ENCODE data around the gene HNRNPUL1. TPM values are rescaled to one million over a fixed set of nuclear protein-coding genes. Genes with fewer than 3 reads are reported as not detected.
A peak's percentile ranks its signal among the peaks of the same experiment; 100 is the strongest.

Gene HNRNPUL1
- total RNA-seq, 1 donor from 2014 or later, result 116 TPM

GRCh38 chr19:41299046-41299754, 35.0 kb downstream of the HNRNPUL1 start:
- TF ChIP-seq POLR2A (IDR thresholded peaks at IDR 0.05) (no peak), POLR2AphosphoS5 (IDR thresholded peaks at IDR 0.05; ENCODE audit: insufficient read depth in 1 of 2, low read depth in 1 of 2) (no peak)
- TF ChIP-seq, protein P1, sequence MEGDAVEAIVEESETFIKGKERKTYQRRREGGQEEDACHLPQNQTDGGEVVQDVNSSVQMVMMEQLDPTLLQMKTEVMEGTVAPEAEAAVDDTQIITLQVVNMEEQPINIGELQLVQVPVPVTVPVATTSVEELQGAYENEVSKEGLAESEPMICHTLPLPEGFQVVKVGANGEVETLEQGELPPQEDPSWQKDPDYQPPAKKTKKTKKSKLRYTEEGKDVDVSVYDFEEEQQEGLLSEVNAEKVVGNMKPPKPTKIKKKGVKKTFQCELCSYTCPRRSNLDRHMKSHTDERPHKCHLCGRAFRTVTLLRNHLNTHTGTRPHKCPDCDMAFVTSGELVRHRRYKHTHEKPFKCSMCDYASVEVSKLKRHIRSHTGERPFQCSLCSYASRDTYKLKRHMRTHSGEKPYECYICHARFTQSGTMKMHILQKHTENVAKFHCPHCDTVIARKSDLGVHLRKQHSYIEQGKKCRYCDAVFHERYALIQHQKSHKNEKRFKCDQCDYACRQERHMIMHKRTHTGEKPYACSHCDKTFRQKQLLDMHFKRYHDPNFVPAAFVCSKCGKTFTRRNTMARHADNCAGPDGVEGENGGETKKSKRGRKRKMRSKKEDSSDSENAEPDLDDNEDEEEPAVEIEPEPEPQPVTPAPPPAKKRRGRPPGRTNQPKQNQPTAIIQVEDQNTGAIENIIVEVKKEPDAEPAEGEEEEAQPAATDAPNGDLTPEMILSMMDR (IDR thresholded peaks at IDR 0.05), result no peak
- Histone ChIP-seq H3K27ac (peak overlapping the region; percentile 69), H3K36me3 (peaks cover 0 to 60% of the 10 kb centered on the region in 2 donors), H3K4me1 (peaks cover 49% of the 10 kb centered on the region), H3K9me3 (no peaks in the 10 kb centered on the region), H3K4me3 (no peak overlapping the region), H3K27me3 (no peaks in the 10 kb centered on the region)
- DNase-seq (ENCODE audit: extremely low spot score in 2 of 2), result no peak
- intact Hi-C loops (cut with DNase I), result no loop called here

DNA sequence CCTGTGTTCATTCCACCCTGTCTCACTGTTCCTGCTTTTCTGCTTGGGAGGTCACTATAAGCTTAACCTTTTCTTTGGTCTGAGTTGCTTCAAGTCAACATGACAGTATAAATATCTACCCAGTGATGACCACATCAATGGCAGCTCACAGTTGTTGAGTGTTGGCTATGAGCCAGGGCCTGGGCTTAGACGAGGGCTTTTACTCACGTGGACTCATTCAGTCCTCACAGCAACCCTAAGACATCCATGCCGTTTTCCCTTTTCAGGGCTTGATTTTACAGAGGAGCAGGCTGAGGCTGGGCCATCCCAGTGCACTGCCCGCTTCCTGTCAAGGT, 35.5 kb downstream of the HNRNPUL1 start:
- intact Hi-C loops (cut with DNase I), result loop anchor here (10.0 kb wide), 1 partner anchor 95 kb away; no protein-coding TSS in a partner anchor
- TF ChIP-seq POLR2A (IDR thresholded peaks at IDR 0.05), result no peak
- TF ChIP-seq POLR2AphosphoS5 (IDR thresholded peaks at IDR 0.05; ENCODE audit: insufficient read depth in 1 of 2, low read depth in 1 of 2), result no peak
- TF ChIP-seq, protein P1 (IDR thresholded peaks at IDR 0.05), result no peak
- peaks cover 0 to 60% of the 10 kb centered on the region in 2 donors for H3K36me3 ChIP-seq
- no peak for DNase-seq (ENCODE audit: extremely low spot score in 2 of 2)
- no peaks in the 10 kb centered on the region for H3K27me3 ChIP-seq
- peak overlapping the region; percentile 69 for H3K27ac ChIP-seq
- H3K9me3 ChIP-seq, result no peaks in the 10 kb centered on the region
- H3K4me3 ChIP-seq, result no peak overlapping the region
- peaks cover 49% of the 10 kb centered on the region for H3K4me1 ChIP-seq

- Histone ChIP-seq H3K9me3 (no peaks in the 10 kb centered on the region), H3K36me3 (peaks cover 0 to 60% of the 10 kb centered on the region in 2 donors), H3K27me3 (no peaks in the 10 kb centered on the region), H3K4me1 (peaks cover 49% of the 10 kb centered on the region), H3K27ac (peak overlapping the region; percentile 69), H3K4me3 (no peak overlapping the region)
- intact Hi-C loops (cut with DNase I), result loop anchor here (10.0 kb wide), 1 partner anchor 96 kb away; no protein-coding TSS in a partner anchor
- no peak for DNase-seq (ENCODE audit: extremely low spot score in 2 of 2)
- TF ChIP-seq POLR2A (IDR thresholded peaks at IDR 0.05), result no peak
- TF ChIP-seq, protein P1 (IDR thresholded peaks at IDR 0.05), result no peak
- no peak for TF ChIP-seq POLR2AphosphoS5 (IDR thresholded peaks at IDR 0.05; ENCODE audit: insufficient read depth in 1 of 2, low read depth in 1 of 2)
These were observed 36.4 kb downstream of the HNRNPUL1 start for GRCh38 chr19:41300555-41300954.

- Histone ChIP-seq H3K4me1 (peaks cover 28% of the 10 kb centered on the region), H3K4me3 (no peak overlapping the region), H3K27ac (no peak overlapping the region), H3K36me3 (peaks cover 0 to 60% of the 10 kb centered on the region in 2 donors), H3K27me3 (no peaks in the 10 kb centered on the region), H3K9me3 (no peaks in the 10 kb centered on the region)
- intact Hi-C loops (cut with DNase I), result loop anchor here (10.0 kb wide), 1 partner anchor 98 kb away; no protein-coding TSS in a partner anchor
- no peak for DNase-seq (ENCODE audit: extremely low spot score in 2 of 2)
- TF ChIP-seq, protein P1 (IDR thresholded peaks at IDR 0.05), result no peak
- TF ChIP-seq POLR2AphosphoS5 (IDR thresholded peaks at IDR 0.05; ENCODE audit: insufficient read depth in 1 of 2, low read depth in 1 of 2) (no peak), POLR2A (IDR thresholded peaks at IDR 0.05) (no peak)
These were observed 38.6 kb downstream of the HNRNPUL1 start for GRCh38 chr19:41302624-41303351.

Measured in vagina (tissue), 2 donors.